Kidney (tissue), 14 donors: ENCODE data around the gene PRRX2. TPM values are rescaled to one million over a fixed set of nuclear protein-coding genes. Genes with fewer than 3 reads are reported as not detected.
"Not testable (repeated sequence)": the region's sequence is repeated elsewhere in the genome, so short reads cannot be mapped to it uniquely, and the experiment has no call there.

ENCODE experiments used
- DNase-seq, 5 donors: peaks; one replicate each; pipeline ENCODE4 v3.0.0-alpha.2; 2013 to 2020
- FAIRE-seq: peaks from 2 replicates; lab custom pipeline; 2012; peaks lifted over from hg19 to GRCh38; lab: Jason Lieb, UNC
- H3K27ac ChIP-seq, 2 donors: one replicate each; pipeline ENCODE4 v1.7.0; 2013; ENCODE audit warnings: low read depth in 2 of 2, low read length in 2 of 2, inconsistent platforms in 1 of 2
- H3K27me3 ChIP-seq: one replicate; pipeline ENCODE4 v1.7.1; 2013; ENCODE audit warnings: low read length, inconsistent platforms; ENCODE audit not compliant: control insufficient read depth, insufficient read depth
- H3K36me3 ChIP-seq, 3 donors: one replicate each; pipeline versions ENCODE4 v1.7.0 to v1.7.1; 2013; ENCODE audit warnings: low read length in 3 of 3, control low read depth in 1 of 3, inconsistent platforms in 1 of 3; ENCODE audit not compliant: insufficient read depth in 3 of 3, control insufficient read depth in 2 of 3
- H3K4me1 ChIP-seq, 3 donors: one replicate each; pipeline versions ENCODE4 v1.7.0 to v1.7.1; 2013; ENCODE audit warnings: low read length in 3 of 3, inconsistent platforms in 1 of 3, low read depth in 1 of 3; ENCODE audit not compliant: control insufficient read depth in 2 of 3, insufficient read depth in 2 of 3
- H3K4me3 ChIP-seq, 3 donors: one replicate each; pipeline versions ENCODE4 v1.7.0 to v1.8.1; 2013; ENCODE audit warnings: low read length in 3 of 3, control low read depth in 1 of 3, inconsistent platforms in 1 of 3
- H3K9ac ChIP-seq, 3 donors: one replicate each; pipeline versions ENCODE4 v1.7.0 to v1.7.1; 2013; ENCODE audit warnings: low read length in 3 of 3, control low read depth in 1 of 3, inconsistent platforms in 1 of 3
- H3K9me3 ChIP-seq, 3 donors: one replicate each; pipeline versions ENCODE4 v1.7.0 to v1.7.1; 2013; ENCODE audit warnings: low read length in 3 of 3, control low read depth in 1 of 3, inconsistent platforms in 1 of 3; ENCODE audit not compliant: control insufficient read depth in 2 of 3, insufficient read depth in 1 of 3
- intact Hi-C: fragments of 100-400 bp; cut with DNase I; formaldehyde crosslinking; loops from one replicate; pipeline ENCODE4 v1.11.1; 2022
- polyA plus RNA-seq: library from polyadenylated mRNA; stranded (reverse); fragments of 350-450 nt; fragmentation: Illumina TruSeq; extraction: RNeasy Lipid Tissue Mini Kit (QIAGEN cat#74804); gene quantifications from one replicate; pipeline ENCODE4 v1.2.3, GENCODE V29; 2014; ENCODE audit warnings: low read depth, low replicate concordance; ENCODE audit not compliant: insufficient read depth
- total RNA-seq: library from RNA; stranded (reverse); fragmentation: NEBNext Ultra II Directional; extraction: Animal tissue kit (Norgen Biotek cat#: 25700); gene quantifications from one replicate; pipeline ENCODE4 v1.2.1, GENCODE V29; 2021
- TF ChIP-seq, protein P1 (sequence below): IDR thresholded peaks from 3 replicates; pipeline ENCODE4 v1.5.1; 2012; ENCODE audit warnings: mild to moderate bottlenecking, moderate library complexity, borderline replicate concordance; ENCODE audit not compliant: insufficient read depth; ENCODE audit errors: extremely low read depth
- donor health status: control.
- donor health status: control.
- donor health status: control.
- donor health status: control.
- donor health status: control.
- donor health status: DM: yes; HTN: yes; CAD: no.
- donor health status: Normal renal cell carcinoma (clear cell type).

Gene PRRX2
- total and polyA plus RNA-seq, 2 donors from 2014 or later = 1.8 to 2.3 TPM

GRCh38 chr9:129748249-129748648, 82.8 kb downstream of the PRRX2 start:
- Histone ChIP-seq H3K9ac (no peak overlapping the region), H3K27ac (no peak overlapping the region), H3K4me1 (peaks cover 0 to 12% (median 9%) of the 10 kb centered on the region in 3 donors), H3K9me3 (no peaks in the 10 kb centered on the region), H3K36me3 (no peaks in the 10 kb centered on the region), H3K27me3 (no peaks in the 10 kb centered on the region), H3K4me3 (no peak overlapping the region)
- DNase-seq = no peak
- intact Hi-C loops = no loop called here
- TF ChIP-seq, protein P1, sequence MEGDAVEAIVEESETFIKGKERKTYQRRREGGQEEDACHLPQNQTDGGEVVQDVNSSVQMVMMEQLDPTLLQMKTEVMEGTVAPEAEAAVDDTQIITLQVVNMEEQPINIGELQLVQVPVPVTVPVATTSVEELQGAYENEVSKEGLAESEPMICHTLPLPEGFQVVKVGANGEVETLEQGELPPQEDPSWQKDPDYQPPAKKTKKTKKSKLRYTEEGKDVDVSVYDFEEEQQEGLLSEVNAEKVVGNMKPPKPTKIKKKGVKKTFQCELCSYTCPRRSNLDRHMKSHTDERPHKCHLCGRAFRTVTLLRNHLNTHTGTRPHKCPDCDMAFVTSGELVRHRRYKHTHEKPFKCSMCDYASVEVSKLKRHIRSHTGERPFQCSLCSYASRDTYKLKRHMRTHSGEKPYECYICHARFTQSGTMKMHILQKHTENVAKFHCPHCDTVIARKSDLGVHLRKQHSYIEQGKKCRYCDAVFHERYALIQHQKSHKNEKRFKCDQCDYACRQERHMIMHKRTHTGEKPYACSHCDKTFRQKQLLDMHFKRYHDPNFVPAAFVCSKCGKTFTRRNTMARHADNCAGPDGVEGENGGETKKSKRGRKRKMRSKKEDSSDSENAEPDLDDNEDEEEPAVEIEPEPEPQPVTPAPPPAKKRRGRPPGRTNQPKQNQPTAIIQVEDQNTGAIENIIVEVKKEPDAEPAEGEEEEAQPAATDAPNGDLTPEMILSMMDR = no peak
- FAIRE-seq = no peak

- DNase-seq, H3K27me3 ChIP-seq, H3K9me3 ChIP-seq, FAIRE-seq, H3K9ac ChIP-seq, H3K36me3 ChIP-seq, intact Hi-C loops, H3K27ac ChIP-seq, H3K4me3 ChIP-seq: not testable (repeated sequence)
- peaks cover 0 to 12% (median 9%) of the 10 kb centered on the region in 3 donors for H3K4me1 ChIP-seq
Observed at GRCh38 chr9:129749052-129749451, 83.6 kb downstream of the PRRX2 start.

DNA sequence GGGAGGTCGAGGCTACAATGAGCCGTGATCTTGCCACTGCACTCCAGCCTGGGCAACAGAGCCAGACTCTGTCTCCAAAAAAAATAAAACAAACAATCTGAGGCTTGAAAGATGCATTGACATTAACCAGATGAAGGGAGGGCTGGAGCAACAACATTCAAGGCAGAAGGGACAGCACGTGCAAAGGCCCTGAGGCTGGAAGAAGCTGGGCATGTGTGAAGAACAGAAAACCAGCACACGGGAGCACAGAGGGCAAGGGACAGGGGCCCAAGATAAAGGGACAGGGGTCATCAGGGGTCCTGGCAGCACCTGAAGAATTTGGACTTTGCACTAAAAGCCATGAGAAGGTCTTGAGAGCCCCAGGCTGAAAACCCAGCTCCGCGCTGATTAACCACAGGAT, 84.1 kb downstream of the PRRX2 start:
- Histone ChIP-seq H3K4me3 (no peak overlapping the region), H3K9ac (no peak overlapping the region), H3K9me3 (no peaks in the 10 kb centered on the region), H3K4me1 (peaks cover 0 to 12% (median 9%) of the 10 kb centered on the region in 3 donors), H3K27me3 (no peaks in the 10 kb centered on the region), H3K36me3 (no peaks in the 10 kb centered on the region), H3K27ac (no peak overlapping the region)
- intact Hi-C loops = no loop called here
- DNase-seq (no peak), FAIRE-seq (no peak)
- TF ChIP-seq, protein P1 = no peak

- Histone ChIP-seq H3K27me3 (no peaks in the 10 kb centered on the region), H3K9ac (no peak overlapping the region), H3K4me1 (peaks cover 0 to 12% (median 9%) of the 10 kb centered on the region in 3 donors), H3K9me3 (no peaks in the 10 kb centered on the region), H3K27ac (no peak overlapping the region), H3K4me3 (no peak overlapping the region), H3K36me3 (no peaks in the 10 kb centered on the region)
- TF ChIP-seq, protein P1 = no peak
- intact Hi-C loops = no loop called here
- DNase-seq = no peak
- no peak for FAIRE-seq
Observed at GRCh38 chr9:129750013-129750638, 84.7 kb downstream of the PRRX2 start.
